Jurkat, Clone E6-1 (cell line): ENCODE measurements around the gene RAD21L1. TPM values are rescaled to one million over a fixed set of nuclear protein-coding genes. Genes with fewer than 3 reads are reported as not detected.
A peak's percentile ranks its signal among the peaks of the same experiment; 100 is the strongest.

Experiments used
- DNase-seq: peaks from one replicate; pipeline ENCODE4 v3.0.0-alpha.2; 2011; ENCODE audit warnings: low read depth, low spot score
- H3K4me3 ChIP-seq: 2 replicates; pipeline ENCODE4 v1.5.1; 2011; ENCODE audit warnings: mild to moderate bottlenecking, low read length, control low read depth, moderate library complexity
- polyA plus RNA-seq: library from polyadenylated mRNA; unstranded; fragments of >200 nt; gene quantifications from one replicate; pipeline ENCODE4 v1.2.1, GENCODE V29; 2012; ENCODE audit warnings: missing spikeins; ENCODE audit not compliant: insufficient read length, insufficient read depth

RAD21L1 gene
- polyA plus RNA-seq: not detected

DNA sequence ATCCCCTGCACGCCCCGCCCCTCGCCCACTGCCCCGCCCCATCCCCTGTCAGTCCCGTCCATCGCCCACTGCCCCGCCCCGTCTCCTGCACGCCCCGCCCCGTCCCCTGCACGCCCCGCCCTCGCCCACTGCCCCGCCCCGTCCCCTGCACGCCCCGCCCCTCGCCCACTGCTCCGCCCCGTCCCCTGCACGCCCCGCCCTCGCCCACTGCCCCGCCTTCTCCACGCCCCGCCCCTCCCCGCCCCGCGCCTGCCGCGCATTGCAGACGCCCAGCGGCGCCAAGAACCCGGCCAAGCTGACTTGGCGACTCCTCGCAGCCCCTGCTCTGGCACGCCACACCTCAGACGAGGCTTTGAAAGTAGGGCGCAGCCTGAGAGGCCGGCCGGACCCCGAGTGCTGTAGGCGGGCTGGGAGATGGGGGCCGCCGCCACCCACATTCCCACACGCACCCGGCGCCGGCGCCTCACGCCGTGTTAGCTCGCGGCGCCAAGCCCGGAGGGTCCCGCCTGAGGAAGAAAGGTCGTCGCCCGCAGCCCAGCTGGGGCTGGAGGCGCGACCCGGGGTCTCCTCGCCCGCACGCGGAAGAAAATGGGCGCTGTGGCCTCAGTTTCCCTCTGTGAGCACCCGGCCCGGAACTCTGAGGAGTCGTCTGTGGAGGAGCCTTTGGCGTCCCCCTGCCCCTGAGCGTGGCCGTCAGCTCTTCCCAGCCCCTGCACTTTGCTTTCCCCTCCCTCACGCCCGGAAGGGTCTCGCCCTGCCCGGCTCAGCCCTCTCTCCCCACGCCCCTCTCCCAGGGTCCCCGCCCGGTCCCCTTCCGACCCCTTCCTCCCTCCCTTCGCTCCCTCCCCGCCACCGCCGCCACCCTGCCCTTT is at the start of gene RAD21L1:
Gene RAD21L1 (plus strand): TSS at position 262 of the 872 bp plus-strand sequence. CDS start 2,410 bp downstream, outside the sequence.
- H3K4me3 ChIP-seq: peak within 1 kb of the TSS; percentile 52
- DNase-seq: peak; percentile 23

DNA sequence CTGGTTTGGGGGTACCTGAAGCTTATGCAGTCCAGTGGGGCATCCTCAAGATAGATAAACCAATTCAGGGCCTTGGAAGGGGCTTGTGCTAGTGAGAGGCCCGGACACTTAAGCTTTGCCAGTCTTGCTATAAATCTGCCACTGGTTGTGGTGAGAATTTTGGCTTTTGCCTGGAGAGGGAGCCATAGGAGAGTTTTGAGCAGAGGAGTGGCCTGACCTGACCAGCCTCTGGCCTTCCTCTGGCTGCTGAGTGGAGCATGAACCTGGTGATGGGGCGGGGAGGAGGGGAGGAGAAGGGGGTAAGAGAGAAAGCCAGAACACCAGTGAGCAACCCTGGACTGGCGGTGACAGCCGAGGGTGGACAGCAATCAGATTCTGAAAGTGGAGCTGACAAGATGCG is 48.2 kb upstream of the RAD21L1 start:
- DNase-seq: no peak
- H3K4me3 ChIP-seq: no peak overlapping the region

DNA sequence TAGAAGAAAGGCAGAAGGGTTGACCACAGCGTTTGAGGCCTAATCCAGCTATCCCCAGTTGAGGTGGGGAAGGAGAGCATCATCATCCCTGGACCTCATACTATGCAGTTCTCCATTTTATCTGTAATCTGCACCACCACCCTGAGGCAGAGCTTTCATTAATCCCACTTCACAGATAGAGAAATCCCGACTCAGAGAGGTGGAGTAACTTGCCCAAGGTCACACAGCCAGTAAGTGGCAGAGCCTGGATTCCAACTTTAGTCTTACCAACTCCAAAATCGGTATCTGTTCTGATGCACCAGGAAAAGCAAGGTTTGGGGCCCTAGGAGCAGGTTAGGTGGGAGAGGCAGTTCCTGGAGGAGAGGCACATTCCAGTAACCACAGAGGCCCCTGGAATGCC is 47.7 kb upstream of the RAD21L1 start:
- H3K4me3 ChIP-seq: no peak overlapping the region
- DNase-seq: no peak

DNA sequence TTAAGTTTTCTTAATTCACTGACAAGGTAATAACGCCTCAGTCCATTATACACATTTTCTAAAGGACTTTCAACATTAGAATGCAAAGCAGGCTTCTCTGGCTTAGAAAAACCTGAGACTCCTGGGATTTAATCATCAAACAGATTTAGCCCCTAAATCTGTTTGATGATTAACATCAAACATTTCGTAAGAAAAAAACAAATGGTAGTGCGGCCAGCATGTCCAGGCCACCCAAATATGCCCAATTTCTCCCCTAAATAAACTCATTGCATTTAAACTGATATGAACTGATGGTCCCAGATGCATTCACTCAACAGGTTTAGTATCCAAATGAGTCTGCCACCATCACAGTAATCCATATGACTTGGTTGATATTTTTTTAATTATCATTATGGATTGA is 47.2 kb upstream of the RAD21L1 start:
- no peak for DNase-seq
- no peak overlapping the region for H3K4me3 ChIP-seq

DNA sequence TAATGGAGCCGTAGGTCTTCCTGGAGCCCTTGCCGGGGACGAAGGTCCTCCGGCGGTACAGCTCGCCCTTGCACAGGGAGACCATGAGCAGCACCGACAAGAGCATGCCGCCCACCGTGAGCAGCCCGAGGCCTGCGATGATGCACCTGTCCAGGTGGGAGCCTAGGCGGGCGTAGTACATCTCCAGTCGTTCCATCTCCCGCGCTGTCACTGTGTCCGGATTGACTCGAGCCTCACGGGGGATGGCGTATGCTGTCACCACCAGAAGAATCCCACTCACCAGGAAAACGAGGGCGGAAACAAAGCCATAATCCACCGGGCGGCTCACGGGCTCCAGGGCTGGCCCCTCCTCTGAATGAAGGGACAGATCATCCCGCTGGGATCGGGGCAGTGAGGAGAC is 44.9 kb upstream of the RAD21L1 start:
- no peak for DNase-seq
- H3K4me3 ChIP-seq: no peak overlapping the region

DNA sequence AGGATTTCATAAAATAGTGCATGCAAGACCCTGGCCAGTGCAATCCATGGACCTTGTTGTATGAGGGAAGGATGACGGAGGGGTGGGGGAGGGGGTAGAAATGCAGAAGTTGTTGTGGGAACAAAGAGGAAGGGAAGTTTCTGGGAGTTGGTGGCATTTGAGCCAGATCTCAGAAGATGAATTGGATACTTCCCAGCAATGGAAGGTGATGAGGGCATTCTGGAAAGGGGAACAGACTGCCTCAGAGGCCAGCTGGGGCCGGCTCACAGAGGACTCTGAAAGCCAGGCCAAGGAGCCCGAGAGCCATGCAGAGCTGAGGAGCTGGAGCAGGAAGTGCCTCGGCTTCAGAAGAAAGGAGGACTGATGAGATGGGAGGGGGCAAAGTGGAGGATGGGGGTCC is 43.7 kb upstream of the RAD21L1 start:
- DNase-seq: no peak

DNA sequence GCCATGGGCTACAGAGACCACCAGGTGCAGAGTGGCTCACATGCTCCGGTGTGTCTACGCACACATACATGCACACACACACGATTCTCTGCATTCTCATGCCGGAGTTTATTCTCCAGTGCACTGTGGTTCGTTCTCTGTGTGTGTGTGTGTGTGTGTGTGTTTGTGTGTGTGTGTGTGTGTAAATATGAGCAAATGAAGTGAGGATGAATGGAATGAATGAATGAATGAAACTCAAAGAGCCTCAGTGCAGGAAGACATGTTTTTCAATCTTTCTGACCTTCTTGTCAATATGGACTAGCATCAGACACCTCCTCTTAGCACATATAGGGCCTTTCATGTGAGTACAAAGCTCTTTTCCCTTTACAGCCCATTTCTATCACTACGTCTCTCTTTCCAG is 42.7 kb upstream of the RAD21L1 start:
- H3K4me3 ChIP-seq: no peak overlapping the region
- no peak for DNase-seq

More for the DNA sequence above, 43.7 kb upstream of the RAD21L1 start:
- no peak overlapping the region for H3K4me3 ChIP-seq

DNA sequence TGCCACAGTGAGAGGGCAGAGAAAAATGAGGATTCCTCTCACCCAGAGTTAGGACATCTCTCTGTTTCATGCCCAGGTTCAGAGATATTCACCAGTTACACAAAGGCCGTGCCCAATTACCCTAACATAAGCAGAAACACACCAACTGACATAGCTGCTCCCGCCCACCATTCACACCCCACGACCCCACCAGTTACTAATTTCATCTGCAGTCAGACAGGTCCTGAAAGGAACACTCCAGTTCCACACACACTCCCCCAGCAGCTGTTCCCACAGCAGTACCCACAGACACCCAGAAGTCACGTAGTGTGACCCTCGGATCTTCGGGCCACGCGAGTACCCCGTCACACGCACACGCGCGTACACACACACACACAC is 41.6 kb upstream of the RAD21L1 start:
- H3K4me3 ChIP-seq: no peak overlapping the region
- no peak for DNase-seq

DNA sequence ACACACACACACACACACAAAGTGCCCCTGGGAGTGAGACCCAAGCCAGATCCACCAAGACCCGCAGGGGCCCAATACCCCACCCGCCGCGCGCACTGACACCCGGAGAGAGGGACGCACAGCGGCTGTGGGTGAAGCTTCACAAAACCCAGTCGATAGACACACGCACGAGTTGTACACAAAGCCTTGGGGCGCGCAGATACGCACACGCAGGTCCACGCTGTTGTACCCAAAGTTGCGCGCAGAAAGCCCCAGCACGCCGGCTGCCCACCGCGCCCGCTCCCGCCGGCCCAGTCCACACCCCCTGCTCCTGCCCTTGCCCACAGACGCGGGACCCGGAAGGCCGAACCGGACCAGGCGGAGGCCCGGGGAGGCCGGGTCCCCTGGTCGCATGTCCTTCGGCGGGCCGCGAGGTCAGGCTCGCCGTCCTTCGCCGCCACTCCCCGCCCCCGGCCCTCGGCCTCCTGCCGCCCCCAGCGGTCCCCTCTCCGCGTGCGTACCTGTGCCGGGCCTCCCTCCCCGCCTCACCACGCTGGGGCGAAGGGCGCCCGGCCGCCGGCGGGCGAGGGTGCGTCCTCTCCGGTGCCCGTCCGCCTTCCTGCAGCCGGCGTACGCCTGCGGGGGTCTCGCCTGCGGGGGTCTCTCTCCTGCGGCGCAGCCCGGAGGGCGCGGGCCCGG is 41.1 kb upstream of the RAD21L1 start, which contains the start of gene TMEM74B:
Gene TMEM74B (minus strand): TSS at position 344 of the 678 bp plus-strand sequence. CDS start 1,180 bp downstream, outside the sequence.
- DNase-seq: no peak

DNA sequence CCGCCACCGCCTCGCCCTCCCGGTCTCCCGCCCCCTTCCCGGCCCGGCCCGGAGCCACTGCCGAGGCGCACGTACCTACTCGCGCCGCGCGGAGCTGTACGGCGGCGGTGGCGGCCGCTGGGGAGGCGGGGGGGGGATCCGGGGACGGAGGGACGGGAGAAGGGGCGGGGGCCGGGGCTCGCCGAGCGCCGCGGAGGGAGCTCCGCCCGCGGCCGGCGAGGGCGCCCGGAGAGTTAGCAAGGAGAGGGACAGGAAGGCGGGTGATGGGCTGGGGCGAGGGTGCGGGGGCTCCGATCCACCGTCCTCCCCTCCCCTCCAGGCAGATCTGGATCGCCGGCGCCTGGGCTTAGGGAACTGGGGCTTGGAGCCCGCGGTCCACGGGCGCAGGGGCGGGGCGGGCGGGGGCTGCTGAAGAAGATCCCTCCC is 40.5 kb upstream of the RAD21L1 start:
- H3K4me3 ChIP-seq: peak overlapping the region; percentile 41
- DNase-seq: no peak

More for the DNA sequence above, 41.1 kb upstream of the RAD21L1 start, which contains the start of gene TMEM74B:
- H3K4me3 ChIP-seq: peak within 1 kb of the TSS; percentile 41

DNA sequence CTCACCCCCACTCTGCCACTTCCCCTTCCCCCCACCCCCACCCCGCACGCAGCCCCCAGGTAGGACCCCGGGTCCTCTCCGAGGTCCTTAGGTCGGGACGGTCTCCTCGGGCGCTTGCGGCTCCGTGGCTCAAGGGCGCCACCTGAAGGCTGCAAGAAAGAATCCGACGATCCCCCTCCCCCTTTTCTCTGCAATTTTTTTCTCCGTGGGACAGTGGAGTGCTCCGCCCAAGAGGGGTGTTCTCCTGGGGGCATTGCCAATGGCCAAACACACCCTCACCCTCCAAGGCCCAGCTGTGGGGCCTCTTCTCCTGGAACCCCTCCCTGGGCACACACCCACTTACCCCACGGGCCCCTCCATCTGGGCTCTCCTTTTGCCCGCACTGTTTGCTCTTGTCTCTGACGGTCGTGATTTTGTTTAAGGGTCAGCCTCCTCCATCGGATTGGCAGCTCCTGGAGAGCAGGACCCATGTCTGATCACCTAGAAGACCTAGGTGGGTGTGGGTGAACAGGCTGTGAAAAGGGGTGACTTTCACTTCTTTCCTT is 40.0 kb upstream of the RAD21L1 start:
- DNase-seq: peak; percentile 48
- H3K4me3 ChIP-seq: peak overlapping the region; percentile 41

DNA sequence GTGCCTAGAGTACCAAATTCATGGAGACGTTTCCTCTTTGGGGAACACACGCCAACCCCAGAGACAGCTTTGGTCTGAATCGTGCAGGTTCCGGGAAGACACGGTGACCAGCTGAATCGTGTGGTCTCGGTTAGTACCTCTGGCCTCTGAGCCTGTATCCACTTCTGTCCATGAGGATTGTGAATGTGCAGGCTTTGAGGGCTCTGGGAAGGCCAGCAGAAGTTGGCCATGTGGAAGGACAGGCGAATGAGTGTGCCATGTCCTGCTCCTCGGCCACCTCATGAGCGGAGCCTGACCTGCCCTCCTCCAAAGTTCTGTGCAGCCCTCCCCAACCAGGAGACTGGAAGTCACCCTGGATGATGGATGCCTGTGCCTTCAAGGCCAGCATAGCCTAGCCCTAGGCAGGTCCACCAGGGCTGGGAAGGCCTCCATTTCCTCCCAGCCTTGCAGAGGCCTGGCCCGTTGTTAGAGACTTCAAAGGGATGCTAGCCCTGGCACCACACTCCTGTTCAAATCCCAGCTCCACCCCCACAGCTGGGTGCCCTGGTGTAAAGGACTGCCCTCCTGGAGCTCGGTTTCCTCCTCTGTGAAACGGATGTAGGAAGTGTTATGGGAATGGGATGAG is 39.4 kb upstream of the RAD21L1 start:
- H3K4me3 ChIP-seq: no peak overlapping the region
- no peak for DNase-seq

DNA sequence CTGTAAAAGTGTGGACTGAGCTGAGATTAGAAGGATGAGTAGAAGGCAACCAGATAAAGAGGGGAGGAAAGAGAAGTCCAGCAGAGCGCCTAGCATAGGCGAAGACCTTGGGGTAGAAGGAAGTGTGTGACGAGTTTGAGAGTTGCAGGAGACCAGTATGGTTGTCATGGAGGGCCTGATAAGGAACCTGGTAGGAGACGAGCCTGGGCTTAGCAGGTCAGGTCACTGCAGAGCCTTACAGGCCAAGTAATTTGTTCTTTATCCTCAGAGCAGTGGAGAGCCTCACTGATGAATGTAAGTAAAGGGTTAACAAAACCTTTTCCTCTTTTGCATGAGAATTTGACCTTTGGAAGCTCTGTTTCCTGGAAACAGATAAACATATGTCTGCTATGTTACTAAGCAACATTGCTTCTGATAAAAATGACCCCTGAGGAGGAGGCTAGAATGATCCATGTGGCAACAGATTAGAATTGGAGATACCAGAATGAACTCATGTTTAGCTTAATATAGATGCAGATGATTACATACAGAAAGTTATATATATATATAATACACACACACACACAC is 38.2 kb upstream of the RAD21L1 start:
- no peak overlapping the region for H3K4me3 ChIP-seq
- DNase-seq: no peak

DNA sequence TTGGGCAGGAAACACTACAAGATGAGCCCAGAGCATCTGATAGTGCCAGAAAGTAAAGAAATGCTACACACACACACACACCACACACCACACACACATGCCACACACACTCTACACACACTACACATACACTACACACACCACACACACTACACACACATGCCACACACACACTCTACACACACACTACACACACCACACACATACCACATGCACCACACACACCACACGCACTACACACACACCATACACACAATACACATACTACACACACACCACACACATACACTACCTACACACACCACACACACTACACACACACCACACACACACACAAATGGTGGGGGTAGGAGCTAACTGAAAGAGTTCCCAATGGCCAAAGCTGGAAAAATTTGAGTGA is 37.5 kb upstream of the RAD21L1 start:
- DNase-seq: no peak
- H3K4me3 ChIP-seq: no peak overlapping the region

DNA sequence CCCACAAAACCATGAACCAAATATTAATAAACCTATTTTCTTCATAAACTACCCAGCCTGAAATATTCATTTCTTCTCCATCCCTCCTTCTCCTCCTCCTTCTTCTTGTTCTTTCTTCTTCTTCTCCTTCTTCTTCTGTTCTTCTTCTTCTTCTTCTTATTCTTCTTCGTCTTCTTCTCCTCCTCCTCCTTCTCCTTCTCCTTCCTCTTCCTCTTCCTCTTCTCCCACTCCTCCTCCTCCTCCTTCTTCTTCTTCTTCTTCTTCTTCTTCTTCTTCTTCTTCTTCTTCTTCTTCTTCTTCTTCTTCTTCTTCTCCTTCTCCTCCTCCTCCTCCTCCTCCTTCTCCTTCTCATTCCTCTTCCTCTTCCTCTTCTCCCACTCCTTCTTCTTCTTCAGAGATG is 36.0 kb upstream of the RAD21L1 start:
- no peak overlapping the region for H3K4me3 ChIP-seq

DNA sequence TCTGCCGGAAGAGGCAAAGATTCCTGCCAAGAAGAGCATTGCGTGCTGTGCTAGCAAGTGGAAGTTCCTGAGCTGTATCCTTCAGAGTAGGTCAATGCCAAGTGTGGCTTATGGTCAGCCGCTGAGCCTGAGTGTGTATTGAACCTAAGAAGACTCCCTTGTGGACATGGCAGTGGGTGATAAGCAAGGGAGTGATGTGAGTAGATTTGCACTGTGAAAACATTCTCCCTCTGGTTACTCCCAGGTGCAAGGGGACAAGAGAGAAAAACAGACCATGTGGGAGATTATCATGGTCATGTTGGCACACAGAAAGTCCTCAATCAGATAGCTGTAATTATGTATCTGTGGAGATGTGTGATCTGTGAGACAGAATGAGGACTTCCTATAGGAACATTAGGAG is 35.0 kb upstream of the RAD21L1 start:
- H3K4me3 ChIP-seq: no peak overlapping the region
- DNase-seq: no peak

More for the DNA sequence above, 36.0 kb upstream of the RAD21L1 start:
- no peak for DNase-seq

DNA sequence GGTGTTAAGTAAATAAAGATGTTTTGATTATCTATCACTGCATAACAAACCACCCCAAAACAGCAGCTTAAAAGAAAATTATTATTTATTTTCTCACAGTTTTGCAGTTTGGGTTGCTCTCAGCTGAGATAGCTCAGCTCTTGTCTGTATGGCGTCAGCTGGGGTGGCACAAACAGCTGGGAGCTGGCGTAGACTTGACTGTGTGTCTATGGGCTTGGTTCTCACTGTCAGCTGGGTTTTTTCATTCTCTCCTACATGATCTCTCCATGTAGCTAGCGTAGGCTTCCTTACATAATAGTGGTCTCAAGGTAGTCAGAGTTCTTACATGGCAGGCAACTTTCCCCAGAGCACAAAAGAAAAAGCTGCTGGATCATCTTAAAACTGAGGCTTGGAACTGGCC is 34.5 kb upstream of the RAD21L1 start:
- DNase-seq: no peak
- H3K4me3 ChIP-seq: no peak overlapping the region

DNA sequence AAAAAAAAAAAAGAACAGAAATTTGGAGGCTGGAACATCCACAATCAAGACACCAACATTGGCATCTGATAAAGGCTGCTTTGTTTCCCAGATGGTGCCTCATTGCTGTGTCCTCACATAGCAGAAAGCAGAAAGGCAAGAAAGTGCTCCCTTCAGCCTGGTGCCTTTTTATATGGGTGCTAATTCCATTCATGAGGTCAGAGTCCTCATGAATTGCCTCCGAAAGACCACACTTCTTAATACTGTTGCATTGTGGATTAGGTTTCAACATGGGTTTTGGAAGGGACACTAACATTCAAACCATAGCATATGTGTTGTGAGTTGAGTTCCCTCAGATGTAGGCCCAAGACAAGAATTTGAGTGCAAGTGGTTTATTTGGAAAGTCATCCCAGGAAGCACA is 30.6 kb upstream of the RAD21L1 start:
- DNase-seq: no peak
- H3K4me3 ChIP-seq: no peak overlapping the region

DNA sequence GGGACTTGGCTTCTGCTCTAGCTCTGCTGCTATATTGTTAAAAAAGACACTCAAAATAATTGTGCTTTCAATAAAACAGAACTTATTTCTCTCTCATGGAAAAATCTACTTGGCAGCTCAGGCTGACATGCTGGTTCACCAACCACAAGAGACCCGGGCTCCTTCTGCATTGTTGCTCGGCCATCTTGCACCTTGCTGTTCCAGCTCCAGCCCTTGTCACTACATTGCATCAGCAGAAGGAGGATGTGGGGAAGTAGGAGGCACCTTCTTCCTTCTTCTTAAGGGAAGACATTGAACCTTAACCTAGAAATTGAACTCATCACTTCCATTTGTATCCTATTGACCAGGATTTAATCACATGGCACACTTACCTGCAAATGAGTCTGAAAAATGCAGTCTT is 29.2 kb upstream of the RAD21L1 start:
- DNase-seq: no peak
- no peak overlapping the region for H3K4me3 ChIP-seq
